Kasumi-1 (cell line): ENCODE results near the gene TMEM179.
"Not testable (repeated sequence)": the region's sequence is repeated elsewhere in the genome, so short reads cannot be mapped to it uniquely, and the experiment has no call there.

ENCODE experiments used
- DNase-seq, 2 experiments: peaks; one replicate each; lab custom pipeline; 2025; lab: John Stamatoyannopoulos, UW

Gene TMEM179

DNA sequence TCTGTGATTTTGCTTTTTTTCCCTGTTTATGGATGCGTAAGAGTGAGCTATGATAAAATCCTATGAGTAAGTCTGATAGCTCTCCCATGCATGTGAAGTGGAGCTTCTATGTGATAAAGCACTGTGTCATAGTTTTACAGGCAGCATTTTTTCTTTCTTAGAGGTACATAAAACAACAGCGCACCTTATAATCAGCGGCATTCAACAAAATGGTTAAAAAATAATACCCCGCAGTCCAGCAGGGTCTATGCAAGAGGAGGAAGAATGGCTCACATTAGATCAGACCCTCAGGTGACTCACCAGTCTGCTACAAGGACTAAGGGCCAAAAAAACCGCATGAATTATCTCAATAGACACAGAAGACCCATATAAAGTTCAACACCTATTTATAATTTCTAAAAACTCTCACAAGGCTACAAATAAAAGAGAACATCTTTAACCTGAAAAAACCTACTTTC, 33.0 kb upstream of the TMEM179 start:
- DNase-seq, result no peak

DNA sequence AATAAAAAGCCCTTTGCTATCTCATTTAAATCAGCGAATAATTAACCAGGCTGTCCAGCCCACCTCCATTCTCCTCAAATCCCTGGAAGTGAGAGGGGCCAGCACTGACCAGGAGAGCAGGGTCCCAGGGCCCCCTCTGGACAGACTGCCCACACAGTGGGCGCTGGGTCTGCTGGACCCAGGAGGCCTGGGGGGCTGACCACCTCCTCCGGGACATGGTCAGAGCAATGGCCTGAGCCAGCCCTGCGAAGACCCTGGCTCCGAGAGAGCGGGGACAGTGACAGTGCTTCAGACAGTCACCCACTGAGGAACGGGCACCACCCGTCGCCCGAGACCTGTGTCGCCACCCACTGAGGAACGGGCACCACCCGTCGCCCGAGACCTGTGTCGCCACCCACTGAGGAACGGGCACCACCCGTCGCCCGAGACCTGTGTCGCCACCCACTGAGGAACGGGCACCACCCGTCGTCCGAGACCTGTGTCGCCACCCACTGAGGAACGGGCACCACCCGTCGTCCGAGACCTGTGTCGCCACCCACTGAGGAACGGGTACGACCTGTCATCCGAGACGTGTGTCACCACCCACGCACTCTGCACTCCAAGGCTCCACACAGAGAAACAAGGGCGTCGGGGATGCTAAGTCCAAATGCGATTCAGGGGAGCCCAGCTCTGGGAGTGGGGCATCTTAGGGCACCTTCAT, 32.4 kb upstream of the TMEM179 start:
- DNase-seq, result not testable (repeated sequence)

DNA sequence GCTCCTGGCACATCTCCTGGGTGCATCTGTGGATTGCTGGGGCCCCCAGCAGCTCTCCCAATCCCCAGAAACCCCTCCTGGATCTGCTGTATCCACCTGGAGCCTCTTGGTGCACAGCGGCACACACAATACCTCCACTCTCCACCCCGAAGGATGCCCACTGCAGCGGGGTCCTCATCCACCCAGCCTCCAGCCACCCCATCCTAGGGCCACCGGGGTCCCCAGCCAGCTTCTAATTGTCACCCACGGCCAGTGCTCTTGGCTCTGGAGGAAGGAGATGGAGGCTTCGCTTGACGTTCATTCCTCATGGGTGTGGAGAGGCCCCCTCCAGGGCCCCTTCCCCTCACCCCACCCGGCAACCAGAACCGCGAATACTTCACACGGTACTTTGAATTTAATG, 31.6 kb upstream of the TMEM179 start:
- no peak for DNase-seq

DNA sequence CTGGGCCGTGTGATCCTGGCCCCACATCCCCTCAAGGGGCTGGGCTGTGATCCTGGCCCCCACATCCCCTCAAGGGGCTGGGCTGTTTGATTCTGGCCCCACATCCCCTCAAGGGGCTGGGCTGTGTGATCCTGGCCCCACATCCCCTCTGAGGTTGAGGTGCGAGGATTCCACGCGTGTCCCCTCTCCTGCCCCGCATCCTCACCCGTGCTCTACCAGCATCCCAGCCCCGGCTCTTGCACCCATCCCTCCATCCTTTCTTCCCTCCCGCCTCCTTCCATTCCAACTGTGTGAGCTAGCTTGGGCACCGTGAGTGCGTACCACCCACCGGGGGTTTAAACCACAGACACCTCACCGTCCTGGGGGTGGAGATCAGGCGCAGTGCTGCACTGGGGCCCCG, 31.1 kb upstream of the TMEM179 start:
- no peak for DNase-seq

DNA sequence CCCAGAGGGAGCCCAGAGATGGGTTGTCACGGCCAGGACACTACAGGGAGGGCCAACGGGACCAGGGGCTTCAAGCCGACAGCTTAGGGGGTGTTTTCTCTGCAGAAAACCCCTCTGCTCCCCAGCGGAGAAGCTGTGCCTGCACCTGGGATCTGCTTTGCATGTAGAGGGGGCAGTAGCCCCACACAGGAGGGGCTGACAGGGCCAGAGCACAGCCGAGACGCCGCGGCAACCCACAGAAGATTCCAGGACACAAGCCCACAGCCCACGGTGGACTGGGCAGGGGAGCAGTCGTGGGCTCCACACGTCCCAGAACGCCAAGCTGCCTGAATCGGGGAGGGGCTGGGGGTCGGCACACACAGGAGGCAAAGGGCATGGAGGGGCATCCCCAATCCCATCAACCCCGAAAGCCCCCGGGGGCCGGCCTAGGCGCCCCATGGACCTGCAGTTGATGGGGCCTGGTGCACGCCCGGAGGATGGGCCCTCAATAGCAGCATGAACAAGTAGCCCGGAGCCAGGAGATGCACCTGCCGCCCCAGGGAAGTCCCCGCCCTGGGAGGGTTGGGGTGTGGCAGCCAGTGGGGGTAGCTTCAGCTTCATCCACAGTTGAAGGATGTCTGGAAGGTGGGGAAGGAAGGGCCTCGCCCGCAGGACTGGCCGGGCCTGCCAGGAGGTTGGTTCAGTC, 30.5 kb upstream of the TMEM179 start:
- DNase-seq, result no peak

DNA sequence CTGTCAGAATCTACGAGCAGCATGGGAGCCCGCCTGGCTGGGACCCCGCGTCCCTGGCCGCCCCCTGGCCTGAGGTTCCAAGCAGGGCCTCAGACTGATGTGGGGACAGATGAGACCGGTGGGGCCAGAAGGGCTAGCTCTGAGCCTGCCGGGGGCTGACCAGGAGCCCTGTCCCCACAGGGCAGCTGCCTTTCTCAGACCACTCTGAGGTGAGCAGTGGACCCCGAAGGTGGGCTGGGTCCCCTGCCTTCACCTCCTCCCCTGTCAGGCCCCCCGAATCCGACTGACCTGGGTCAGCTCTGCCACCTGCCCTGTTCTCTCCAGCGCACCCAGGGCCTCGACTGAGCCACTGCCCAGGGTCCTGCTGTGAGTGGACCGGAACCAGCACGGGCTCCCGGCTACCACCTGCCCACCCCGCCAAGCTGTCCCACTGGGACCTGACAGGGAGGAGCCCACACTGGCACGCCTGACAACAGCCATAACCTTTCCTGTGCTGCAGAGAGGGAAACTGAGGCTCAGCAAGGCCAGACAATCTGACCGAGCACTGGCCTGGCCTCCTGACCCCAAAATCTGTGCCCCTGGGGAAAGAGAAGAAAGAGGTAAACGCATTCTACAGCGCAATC, 29.7 kb upstream of the TMEM179 start:
- no peak for DNase-seq

DNA sequence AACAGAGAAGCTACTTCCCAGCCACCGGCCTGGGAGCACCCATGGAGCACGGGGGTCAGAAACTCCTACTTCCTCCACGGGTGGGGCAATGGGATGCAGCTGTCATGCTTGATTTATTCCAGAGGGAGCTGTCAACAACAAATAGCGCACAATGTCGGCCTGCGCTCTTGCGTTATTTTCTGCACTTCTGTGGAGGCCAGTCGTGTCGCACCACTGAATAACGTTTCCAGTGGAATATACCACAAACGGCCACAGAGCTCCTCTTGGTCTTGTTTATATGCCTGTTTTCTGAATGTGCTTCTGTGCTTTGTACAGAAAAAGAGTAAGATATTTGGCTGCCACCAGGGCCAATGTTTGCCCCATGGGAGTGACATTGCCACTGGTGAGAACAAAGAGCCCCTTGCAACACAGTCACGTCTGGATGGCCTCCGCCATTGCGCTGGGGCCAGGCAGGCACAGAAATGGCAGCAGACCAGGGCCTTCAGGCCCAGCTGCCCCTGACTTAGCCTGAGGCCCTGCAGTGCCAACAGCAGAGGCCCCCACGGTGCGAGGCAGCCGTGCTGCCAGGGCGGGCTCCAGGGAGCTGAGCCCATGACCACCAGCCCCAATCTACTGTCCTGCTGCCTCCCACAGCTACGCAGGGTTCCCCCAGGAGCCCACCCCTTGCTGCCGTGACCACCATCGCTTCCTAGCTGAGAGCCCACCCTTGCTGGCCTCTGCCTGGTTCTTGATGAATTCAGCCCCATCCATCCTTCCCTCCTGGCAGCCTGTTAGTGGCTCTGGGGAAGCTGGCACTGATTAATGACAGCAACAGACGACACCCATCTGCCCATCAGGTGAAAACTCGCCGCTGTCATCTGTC, 28.9 kb upstream of the TMEM179 start:
- no peak for DNase-seq

DNA sequence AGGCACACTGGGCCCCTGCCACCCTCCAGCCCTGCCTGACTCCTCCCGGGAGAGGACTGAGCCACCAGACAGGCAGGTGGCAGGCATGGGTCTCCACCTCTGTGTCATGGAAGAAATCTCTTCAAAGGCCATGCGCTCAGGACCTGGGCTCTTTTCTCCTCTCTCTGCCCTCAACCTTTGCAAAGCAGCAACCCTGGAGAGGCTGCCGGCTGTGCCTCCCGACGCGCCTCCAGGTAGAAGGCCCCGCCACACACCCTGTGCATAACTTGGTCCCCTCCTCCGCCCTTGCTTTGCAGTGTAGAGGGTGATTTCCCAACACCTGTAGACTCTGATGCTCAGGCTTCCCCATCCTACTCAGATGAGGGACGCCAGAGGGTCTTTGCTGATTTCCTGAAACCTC, 28.2 kb upstream of the TMEM179 start:
- DNase-seq, result no peak

DNA sequence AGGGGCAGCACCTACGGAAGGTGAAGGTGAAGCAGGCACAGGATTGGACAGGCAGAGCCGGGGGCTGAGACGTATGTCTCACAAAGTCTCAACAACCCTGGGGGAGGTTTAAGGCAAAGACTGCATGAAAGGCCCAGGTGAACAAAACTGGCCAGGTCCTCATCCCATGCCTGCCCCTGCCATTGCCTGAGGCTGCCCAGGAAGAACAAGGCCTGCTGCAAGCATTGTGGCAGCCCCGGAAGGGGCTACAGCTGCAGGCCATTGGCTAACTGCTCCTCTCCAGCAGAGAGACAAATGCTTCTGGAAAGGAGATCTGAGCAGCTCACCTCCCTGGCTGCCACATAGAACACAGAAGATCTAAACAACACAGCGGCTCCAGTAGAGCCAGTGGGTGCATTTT, 20.4 kb upstream of the TMEM179 start:
- no peak for DNase-seq

DNA sequence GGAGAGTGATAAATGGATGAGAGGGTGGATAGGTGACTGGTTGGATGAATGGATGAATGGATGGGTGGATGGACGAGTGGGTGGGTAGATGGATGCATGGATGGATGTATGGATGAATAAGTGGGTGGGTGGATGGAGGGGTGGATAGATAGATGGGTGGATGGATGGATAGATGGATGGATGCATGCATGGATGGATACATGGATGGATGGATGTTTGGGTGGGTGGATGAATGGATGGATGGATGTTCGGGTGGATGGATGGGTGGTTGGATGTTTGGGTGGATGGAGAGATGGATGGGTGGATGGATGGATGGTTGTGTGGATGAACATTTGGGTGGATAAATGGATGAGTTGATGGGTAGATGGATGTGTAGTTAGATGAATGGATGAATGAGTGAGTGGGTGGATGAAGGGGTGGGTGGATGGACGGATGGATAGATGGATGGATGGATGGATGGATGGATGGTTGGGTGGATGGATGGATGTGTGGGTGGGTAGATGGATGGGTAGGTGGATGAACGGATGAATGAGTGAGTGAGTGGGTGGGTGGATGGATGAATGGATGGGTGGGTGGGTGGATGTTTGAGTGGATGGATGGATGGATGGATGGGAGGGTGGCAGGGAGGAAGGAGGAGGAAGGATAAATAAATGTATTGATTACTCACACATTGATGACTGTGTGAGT, 9.7 kb upstream of the TMEM179 start:
- no peak for DNase-seq

DNA sequence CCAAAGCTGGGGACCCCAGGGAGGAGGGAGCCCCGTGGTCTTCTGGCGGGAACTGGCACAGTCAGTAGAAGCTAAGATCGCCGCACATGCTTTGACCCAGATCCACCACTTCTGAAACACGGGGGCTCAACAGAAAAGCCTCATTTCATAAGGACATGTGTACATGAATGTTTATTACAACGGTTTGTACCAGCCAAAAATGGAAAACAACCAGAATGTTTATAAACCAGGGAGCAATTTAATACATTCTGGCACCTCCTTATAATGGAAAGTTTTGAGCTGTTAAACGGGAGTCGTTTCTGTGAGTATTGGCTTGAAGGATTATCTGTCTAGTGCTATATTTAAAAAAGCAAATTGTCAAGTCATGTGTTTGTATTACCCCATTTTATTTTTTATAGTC, 7.3 kb upstream of the TMEM179 start:
- no peak for DNase-seq

DNA sequence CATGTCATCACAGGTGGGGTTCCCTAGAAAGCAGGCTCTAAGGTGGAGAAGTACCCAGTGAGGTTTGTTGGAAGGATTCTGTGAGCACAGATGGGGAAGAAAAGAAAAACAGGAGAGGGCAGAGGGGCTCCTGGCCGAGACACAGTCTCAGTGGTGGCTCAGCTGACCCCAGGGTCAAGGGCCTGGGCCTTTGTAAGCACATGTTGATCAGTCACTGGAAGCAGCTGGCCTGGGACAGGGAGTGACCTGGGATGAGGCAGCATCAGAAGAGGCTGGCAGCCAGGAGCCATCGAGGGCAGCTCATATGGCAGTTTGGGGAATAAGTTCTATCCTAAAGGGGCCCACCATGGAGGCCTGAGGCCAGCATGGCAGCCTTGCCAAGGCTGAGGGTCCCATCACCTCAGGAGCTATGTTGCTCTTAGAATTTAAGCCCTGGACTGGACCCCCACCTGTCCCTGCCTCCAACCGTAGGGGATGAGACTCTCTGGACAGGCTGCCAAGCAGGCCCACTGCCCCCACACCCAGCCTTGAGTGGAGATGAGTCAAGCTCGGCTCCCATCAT, 6.3 kb upstream of the TMEM179 start:
- DNase-seq, result no peak

DNA sequence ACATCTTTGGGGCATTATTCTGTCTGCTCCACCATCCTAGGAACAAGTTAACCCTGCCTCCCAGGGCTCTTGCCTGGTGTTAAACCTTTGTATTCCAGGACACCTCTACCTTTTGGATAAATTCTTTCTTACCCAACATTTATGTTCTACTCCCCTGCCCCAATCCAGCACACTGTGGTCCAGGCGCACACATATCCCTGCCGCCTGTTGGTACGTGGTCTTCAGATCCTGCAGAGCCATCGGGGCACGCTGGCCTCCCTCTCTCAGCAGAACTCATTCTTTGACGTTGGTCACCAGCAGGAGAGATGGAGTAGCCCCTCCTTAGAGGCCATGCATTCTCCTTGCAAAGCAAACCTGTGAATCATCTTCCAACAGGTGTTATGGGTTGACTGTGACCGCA, 5.1 kb upstream of the TMEM179 start:
- DNase-seq, result no peak

DNA sequence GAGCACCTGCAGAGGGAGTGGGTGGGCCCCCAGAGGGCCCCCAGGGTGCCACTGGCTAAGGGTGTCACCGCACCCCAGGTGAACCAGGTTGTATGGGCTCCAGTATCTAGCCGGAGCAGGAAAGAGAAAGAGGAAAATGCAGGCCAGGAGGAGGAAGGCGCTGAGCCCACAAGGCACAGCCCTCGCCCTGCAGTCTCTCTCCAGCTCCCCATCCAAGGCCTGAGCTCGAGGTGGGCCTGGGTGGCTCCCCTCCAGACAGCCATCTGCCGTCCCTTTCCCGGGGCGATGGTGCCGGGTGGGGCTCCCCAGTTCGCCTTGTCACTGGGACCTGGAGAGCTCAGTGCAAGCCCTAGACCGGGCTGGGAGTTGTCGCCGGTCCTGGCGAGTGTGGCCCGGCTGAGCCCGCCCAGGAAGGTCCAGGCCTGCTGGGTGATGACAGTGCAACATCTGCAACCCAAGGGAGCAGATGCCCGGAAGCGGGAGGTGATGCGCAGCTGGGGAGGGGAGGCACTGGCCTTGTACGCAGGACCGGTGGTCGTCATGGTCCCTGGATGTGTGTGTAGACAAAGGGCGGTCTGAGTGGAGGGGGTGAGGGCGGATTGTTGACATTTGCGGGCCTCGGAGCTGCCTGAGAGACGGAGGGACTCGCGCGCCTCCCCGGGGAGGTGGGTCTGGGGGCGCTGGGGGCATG, 716 bp downstream of the TMEM179 start:
- DNase-seq, result no peak

DNA sequence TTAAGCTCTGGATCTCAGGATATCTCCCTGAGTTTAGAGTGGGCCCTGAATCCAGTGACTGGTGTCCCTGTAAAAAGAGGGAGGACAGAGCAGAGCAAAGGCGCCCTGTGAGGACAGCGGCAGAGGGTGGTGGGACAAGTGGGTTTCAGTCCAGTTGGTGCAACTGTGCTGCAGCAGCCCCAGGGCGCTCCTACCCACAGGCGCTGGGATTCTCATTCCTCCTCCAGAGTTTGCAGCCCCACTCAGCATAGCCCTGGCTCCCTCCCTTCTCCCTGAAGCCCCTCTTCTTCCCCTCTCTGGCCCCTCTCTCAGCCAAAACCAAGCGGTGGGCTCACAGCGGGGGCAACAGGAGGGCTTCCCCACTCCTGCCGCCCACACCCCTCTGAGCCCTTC, 1.6 kb downstream of the TMEM179 start:
- no peak for DNase-seq

DNA sequence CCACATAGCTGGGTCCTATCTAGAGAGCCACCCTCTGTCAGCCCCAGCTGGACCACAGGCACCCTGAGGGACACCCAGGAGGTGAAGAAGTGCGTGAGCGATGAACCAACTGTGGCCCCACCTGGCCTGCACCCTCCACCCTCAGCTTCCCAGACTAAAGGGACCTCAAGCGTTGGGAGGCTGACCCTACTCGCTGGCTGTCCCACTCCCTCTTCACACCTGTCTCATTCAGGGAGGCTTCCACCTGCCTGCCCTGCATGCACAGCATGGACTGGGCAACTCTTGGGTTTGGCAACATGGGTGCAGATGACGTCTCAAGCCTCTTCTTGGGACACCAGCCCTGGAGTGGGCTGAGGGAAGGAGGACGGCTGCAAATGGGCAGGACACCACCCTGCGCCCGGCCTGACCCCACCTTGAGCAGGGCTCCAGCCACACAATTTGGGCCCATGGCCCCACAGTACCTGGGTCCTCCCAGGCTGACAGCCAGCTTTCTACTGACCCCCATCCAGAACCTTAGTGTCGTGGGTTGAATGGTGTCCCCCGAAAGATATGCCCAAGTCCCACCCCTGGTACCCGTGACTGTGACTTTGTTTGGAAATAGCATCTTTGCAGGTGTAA, 2.1 kb downstream of the TMEM179 start:
- no peak for DNase-seq

DNA sequence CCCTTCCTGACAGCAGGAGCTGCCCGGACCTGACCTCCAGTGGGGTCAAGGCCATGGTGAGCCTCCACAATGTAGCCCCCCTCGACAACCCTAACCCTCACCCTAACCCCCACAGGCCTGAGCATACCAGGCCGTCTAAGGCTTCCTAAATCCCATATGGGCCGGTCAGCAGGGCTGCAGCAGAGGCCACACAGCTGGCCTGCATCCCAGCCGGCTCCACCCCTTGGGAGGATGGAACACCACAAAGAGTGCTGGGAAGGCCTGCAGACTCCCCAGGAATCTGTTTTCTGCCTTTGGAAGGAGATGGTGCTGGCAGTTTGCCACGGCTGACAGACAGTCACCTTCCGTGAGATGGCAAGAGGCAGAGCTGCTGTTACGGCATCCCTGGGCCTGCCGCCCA, 2.8 kb downstream of the TMEM179 start:
- DNase-seq, result no peak

DNA sequence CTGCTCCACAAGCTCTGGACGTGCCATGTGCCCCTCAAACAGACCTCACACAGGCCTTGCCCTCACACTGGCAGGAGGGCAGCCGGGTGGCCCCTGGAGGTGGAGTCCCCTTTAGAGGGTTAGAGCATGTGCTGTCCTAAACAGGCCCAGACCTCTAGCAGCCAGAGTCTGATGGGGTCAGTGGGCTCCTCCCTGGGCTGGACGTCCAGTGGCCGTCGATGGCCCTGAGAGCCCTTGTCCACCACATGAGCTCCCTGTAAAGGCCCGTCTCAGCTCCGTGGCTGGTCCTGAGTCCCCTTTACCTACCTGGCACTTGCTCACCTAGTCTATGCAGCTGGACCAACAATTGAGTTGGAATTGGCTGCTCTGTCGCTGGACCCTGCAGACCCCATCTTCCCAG, 3.8 kb downstream of the TMEM179 start:
- DNase-seq, result no peak

DNA sequence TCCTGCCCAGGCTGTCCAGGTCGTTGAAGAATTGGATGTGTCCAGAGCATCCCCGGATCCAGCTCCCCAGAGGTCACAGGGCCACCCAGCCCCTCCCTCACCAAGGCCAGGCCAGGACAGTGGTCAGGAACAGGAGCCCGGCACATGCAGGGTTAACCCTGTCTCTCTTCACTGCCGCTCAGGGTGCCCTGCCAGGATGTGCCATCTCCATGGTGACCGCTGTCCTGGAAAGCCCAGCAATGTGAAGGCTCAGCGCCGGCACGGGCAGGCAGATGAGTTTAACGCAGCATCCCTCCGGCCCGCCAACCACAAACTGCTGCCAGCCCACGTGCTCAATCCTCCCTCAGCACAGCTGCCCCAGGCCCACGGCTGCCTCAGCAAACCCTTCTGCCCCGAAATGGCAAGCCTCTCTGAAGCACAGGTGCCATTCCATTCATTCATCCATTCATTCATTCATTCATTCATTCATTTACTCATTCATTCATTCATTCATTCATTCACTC, 4.4 kb downstream of the TMEM179 start:
- DNase-seq, result no peak

DNA sequence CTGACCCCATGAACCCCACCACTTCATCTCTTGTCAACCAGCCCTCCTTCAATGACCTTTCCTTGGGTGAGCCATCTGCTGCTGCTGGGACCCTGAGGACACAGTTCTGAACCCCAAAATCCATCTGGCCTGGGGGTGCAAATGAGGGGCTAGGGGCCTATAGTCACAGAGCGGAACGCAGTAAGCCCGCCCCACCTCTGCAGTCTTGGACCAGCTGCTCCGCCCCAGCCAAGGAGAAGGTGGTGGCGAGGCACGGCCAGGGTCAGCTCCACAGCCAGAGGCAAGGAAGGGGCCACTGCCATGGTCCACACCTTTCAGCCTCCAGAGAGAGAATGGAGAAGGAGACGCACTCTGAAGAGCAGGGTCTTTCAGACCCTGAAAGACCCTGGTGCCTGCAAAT, 5.1 kb downstream of the TMEM179 start:
- no peak for DNase-seq
